MM.1S (cell line): ENCODE data around the gene CXorf58.

ENCODE experiments used
- DNase-seq: peaks from one replicate; pipeline ENCODE4 v3.0.0-alpha.2; 2015
- H2AFZ ChIP-seq: fragments of 300-600 bp; sonication (generic); 2 replicates; pipeline ENCODE4 v1.6.0; 2016; ENCODE audit warnings: antibody characterized with exemption, low read length
- H3F3A ChIP-seq: fragments of 300-600 bp; sonication (generic); 2 replicates; pipeline ENCODE4 v1.6.1; 2016; ENCODE audit warnings: mild to moderate bottlenecking, antibody characterized with exemption, low read length, moderate library complexity, mixed read lengths; ENCODE audit not compliant: insufficient read depth
- H3K27ac ChIP-seq: fragments of 300-600 bp; sonication (generic); 2 replicates; pipeline ENCODE4 v1.5.1; 2016; ENCODE audit warnings: mild to moderate bottlenecking, low read length
- H3K27me3 ChIP-seq: fragments of 300-600 bp; sonication (generic); replicated peaks from 2 replicates; pipeline ENCODE4 v1.6.0; 2016; ENCODE audit warnings: low read length; ENCODE audit not compliant: insufficient read depth
- H3K36me3 ChIP-seq: fragments of 300-600 bp; sonication (generic); replicated peaks from 2 replicates; pipeline ENCODE4 v1.6.1; 2016; ENCODE audit warnings: mild to moderate bottlenecking, low read length, mixed read lengths; ENCODE audit not compliant: insufficient read depth
- H3K4me1 ChIP-seq: fragments of 300-600 bp; sonication (generic); 2 replicates; pipeline ENCODE4 v1.6.1; 2016; ENCODE audit warnings: low read length, mixed read lengths
- H3K4me2 ChIP-seq: fragments of 300-600 bp; sonication (generic); 2 replicates; pipeline ENCODE4 v1.6.0; 2016; ENCODE audit warnings: low read depth, low read length
- H3K4me3 ChIP-seq: fragments of 300-600 bp; sonication (generic); 2 replicates; pipeline ENCODE4 v1.5.1; 2016; ENCODE audit warnings: low read length, mixed read lengths
- H3K79me2 ChIP-seq: fragments of 300-600 bp; sonication (generic); 2 replicates; pipeline ENCODE4 v1.6.1; 2016; ENCODE audit warnings: mixed run types, low read length, mixed read lengths
- H3K9ac ChIP-seq: fragments of 300-600 bp; sonication (generic); 2 replicates; pipeline ENCODE4 v1.6.1; 2016; ENCODE audit warnings: low read length, mixed read lengths
- H3K9me2 ChIP-seq: fragments of 300-600 bp; sonication (generic); replicated peaks from 2 replicates; pipeline ENCODE4 v1.6.1; 2016; ENCODE audit warnings: mild to moderate bottlenecking, low read length, mixed read lengths; ENCODE audit not compliant: insufficient read depth
- H3K9me3 ChIP-seq: fragments of 300-600 bp; sonication (generic); replicated peaks from 2 replicates; pipeline ENCODE4 v1.6.1; 2016; ENCODE audit warnings: mild to moderate bottlenecking, low read length, mixed read lengths; ENCODE audit not compliant: insufficient read depth
- H4K20me1 ChIP-seq: fragments of 300-600 bp; sonication (generic); 2 replicates; pipeline ENCODE4 v1.6.1; 2016; ENCODE audit warnings: mild to moderate bottlenecking, low read length, moderate library complexity, mixed read lengths; ENCODE audit not compliant: insufficient read depth
- CTCF ChIP-seq: fragments of 300-600 bp; sonication (generic); IDR thresholded peaks from 2 replicates; pipeline ENCODE4 v1.5.1; 2016; ENCODE audit warnings: antibody characterized with exemption, low read length, mixed read lengths
- EZH2 ChIP-seq: fragments of 300-600 bp; sonication (generic); optimal IDR thresholded peaks from 2 replicates; pipeline ENCODE3; 2017; ENCODE audit warnings: low read depth, mild to moderate bottlenecking, antibody characterized with exemption, low read length, mixed read lengths
- EZH2phosphoT487 ChIP-seq: fragments of 300-600 bp; sonication (generic); IDR thresholded peaks from 2 replicates; pipeline ENCODE4 v1.6.1; 2018; ENCODE audit warnings: antibody characterized with exemption, low read length

Gene CXorf58

GRCh38 chrX:23901060-23901459, 6.7 kb upstream of the CXorf58 start:
- H3K9me3 ChIP-seq, result no peaks in the 10 kb centered on the region
- H3K36me3 ChIP-seq, result no peaks in the 10 kb centered on the region
- no peak overlapping the region for H2AFZ ChIP-seq
- no peaks in the 10 kb centered on the region for H3K27me3 ChIP-seq
- no peaks in the 10 kb centered on the region for H4K20me1 ChIP-seq
- no peak overlapping the region for H3K4me3 ChIP-seq
- H3K9me2 ChIP-seq, result no peaks in the 10 kb centered on the region
- no peak overlapping the region for H3K9ac ChIP-seq
- H3K27ac ChIP-seq, result no peak overlapping the region
- no peaks in the 10 kb centered on the region for H3F3A ChIP-seq
- H3K4me2 ChIP-seq, result no peak overlapping the region
- H3K4me1 ChIP-seq, result peaks cover 12% of the 10 kb centered on the region; the same call in 1 of the 2 replicates
- no peak for DNase-seq
- TF ChIP-seq EZH2phosphoT487, result no peak
- no peak for TF ChIP-seq EZH2
- no peak for TF ChIP-seq CTCF
- peaks cover 22% of the 10 kb centered on the region for H3K79me2 ChIP-seq

- TF ChIP-seq CTCF (peak; percentile 33; the same call in 1 of the 2 replicates), EZH2phosphoT487 (no peak)
- Histone ChIP-seq H3K9me3 (no peaks in the 10 kb centered on the region), H3K27ac (no peak overlapping the region), H3F3A (no peaks in the 10 kb centered on the region), H3K27me3 (no peaks in the 10 kb centered on the region), H3K4me2 (no peak overlapping the region), H3K9me2 (no peaks in the 10 kb centered on the region), H2AFZ (no peak overlapping the region), H3K4me3 (no peak overlapping the region), H3K79me2 (peaks cover 29% of the 10 kb centered on the region), H3K36me3 (no peaks in the 10 kb centered on the region), H4K20me1 (no peaks in the 10 kb centered on the region), H3K4me1 (peaks cover 17% of the 10 kb centered on the region; the same call in 1 of the 2 replicates), H3K9ac (no peak overlapping the region)
- peak; percentile 50 for DNase-seq
These were observed 6.0 kb upstream of the CXorf58 start for GRCh38 chrX:23901805-23902204.

- H3K27ac ChIP-seq, result no peak overlapping the region
- H4K20me1 ChIP-seq, result no peaks in the 10 kb centered on the region
- H3K9ac ChIP-seq, result no peak overlapping the region
- H3K79me2 ChIP-seq, result peaks cover 30% of the 10 kb centered on the region
- H3F3A ChIP-seq, result no peaks in the 10 kb centered on the region
- H3K27me3 ChIP-seq, result no peaks in the 10 kb centered on the region
- peak; percentile 44 for TF ChIP-seq CTCF
- TF ChIP-seq EZH2phosphoT487, result no peak
- H3K4me2 ChIP-seq, result no peak overlapping the region
- no peak overlapping the region for H3K4me3 ChIP-seq
- peak; percentile 14 for DNase-seq
- no peaks in the 10 kb centered on the region for H3K9me2 ChIP-seq
- H3K4me1 ChIP-seq, result peaks cover 17% of the 10 kb centered on the region; the same call in 1 of the 2 replicates
- H2AFZ ChIP-seq, result no peak overlapping the region
- no peaks in the 10 kb centered on the region for H3K9me3 ChIP-seq
- H3K36me3 ChIP-seq, result no peaks in the 10 kb centered on the region
These were observed 5.4 kb upstream of the CXorf58 start for GRCh38 chrX:23902419-23902818.
